SK-N-SH (cell line): Measurements from ENCODE around the gene KIF6. TPM values are rescaled to one million over a fixed set of nuclear protein-coding genes. Genes with fewer than 3 reads are reported as not detected.

Source experiments
- CTCF ChIA-PET: fragments of 300-600, 350-600 bp; formaldehyde crosslinking; extraction: SDS; loops from one replicate; lab custom pipeline; 2021; lab: Yijun Ruan, JAX
- POLR2A ChIA-PET: fragments of 350-600 bp; sonication (Branson Sonifier 250); formaldehyde crosslinking; extraction: SDS; loops from one replicate; lab custom pipeline; 2020; ENCODE audit warnings: antibody characterized with exemption, inconsistent platforms; lab: Yijun Ruan, JAX
- DNase-seq: peaks from one replicate; pipeline ENCODE4 v3.0.0; 2012
- H2AFZ ChIP-seq: fragments of 200-600 bp; sonication (generic); 2 replicates; pipeline ENCODE4 v1.8.1; 2016; ENCODE audit warnings: antibody characterized with exemption, mild to moderate bottlenecking, low read depth
- H3F3A ChIP-seq: fragments of 200-600 bp; sonication (generic); replicated peaks from 2 replicates; pipeline ENCODE3; 2016; ENCODE audit warnings: antibody characterized with exemption, mild to moderate bottlenecking; ENCODE audit not compliant: insufficient read depth
- H3K27ac ChIP-seq, 2 experiments: fragments of 200-500 bp in 1 of 2; fragments of 200-600 bp in 1 of 2; sonication (Bioruptor generic) in 1 of 2; sonication (generic), shearing (Covaris generic) in 1 of 2; 2 replicates each; pipeline versions ENCODE4 v1.5.1 to v1.6.1; 2014 to 2016; ENCODE audit warnings: low read depth in 2 of 2, inconsistent platforms in 1 of 2, low read length in 1 of 2, mild to moderate bottlenecking in 1 of 2, mixed read lengths in 1 of 2
- H3K27me3 ChIP-seq: fragments of 200-600 bp; sonication (generic), shearing (Covaris generic); 2 replicates; pipeline ENCODE4 v1.6.1; 2016; ENCODE audit warnings: mixed run types; ENCODE audit not compliant: insufficient read depth
- H3K36me3 ChIP-seq, 2 experiments: fragments of 200-500 bp in 1 of 2; fragments of 200-600 bp in 1 of 2; sonication (Bioruptor generic) in 1 of 2; sonication (generic) in 1 of 2; replicated peaks in 1 of 2; 2 replicates each; pipeline versions ENCODE3 to v1.5.1; 2014 to 2016; ENCODE audit warnings: low read length in 1 of 2, mild to moderate bottlenecking in 1 of 2; ENCODE audit not compliant: insufficient read depth in 2 of 2, control insufficient read depth in 1 of 2
- H3K4me1 ChIP-seq, 2 experiments: fragments of 200-500 bp in 1 of 2; fragments of 200-600 bp in 1 of 2; sonication (Bioruptor generic) in 1 of 2; sonication (generic), shearing (Covaris generic) in 1 of 2; 2 replicates each; pipeline versions ENCODE4 v1.5.1 to v1.6.1; 2014 to 2016; ENCODE audit warnings: low read depth in 1 of 2, low read length in 1 of 2, mixed run types in 1 of 2; ENCODE audit not compliant: insufficient read depth in 2 of 2, control insufficient read depth in 1 of 2
- H3K4me2 ChIP-seq: fragments of 200-600 bp; sonication (generic), shearing (Covaris generic); 2 replicates; pipeline ENCODE4 v1.6.1; 2017; ENCODE audit warnings: mixed run types
- H3K4me3 ChIP-seq, 2 experiments: fragments of 200-500 bp in 1 of 2; fragments of 200-600 bp in 1 of 2; sonication (Bioruptor generic) in 1 of 2; sonication (generic), shearing (Covaris generic) in 1 of 2; 2 replicates each; pipeline versions ENCODE4 v1.5.1 to v1.8.1; 2014 to 2016; ENCODE audit warnings: low read depth in 2 of 2, inconsistent platforms in 1 of 2, low read length in 1 of 2, mild to moderate bottlenecking in 1 of 2, mixed read lengths in 1 of 2, moderate library complexity in 1 of 2
- H3K79me2 ChIP-seq: fragments of 200-600 bp; sonication (generic); 2 replicates; pipeline ENCODE4 v1.8.1; 2017; ENCODE audit warnings: mild to moderate bottlenecking; ENCODE audit not compliant: insufficient read depth
- H3K9ac ChIP-seq: fragments of 200-600 bp; sonication (generic); 2 replicates; pipeline ENCODE4 v1.6.1; 2017; ENCODE audit warnings: mixed run types
- H3K9me2 ChIP-seq: fragments of 200-600 bp; sonication (generic); 2 replicates; pipeline ENCODE4 v1.6.1; 2017; ENCODE audit warnings: mixed run types
- H3K9me3 ChIP-seq: fragments of 200-600 bp; sonication (generic); 2 replicates; pipeline ENCODE4 v1.6.1; 2017; ENCODE audit warnings: mixed run types, mild to moderate bottlenecking, moderate library complexity
- H4K20me1 ChIP-seq: fragments of 200-600 bp; sonication (generic); 2 replicates; pipeline ENCODE4 v1.6.1; 2017; ENCODE audit warnings: mild to moderate bottlenecking, mixed run types; ENCODE audit not compliant: insufficient read depth
- CTCF ChIP-seq: fragments of 200-600 bp; sonication (generic); IDR thresholded peaks from 2 replicates; pipeline ENCODE4 v1.6.1; 2017; ENCODE audit warnings: antibody characterized with exemption, mild to moderate bottlenecking, moderate library complexity
- EP300 ChIP-seq, 2 experiments: IDR thresholded peaks; 2 replicates each; pipeline versions ENCODE4 v1.4.0 to v1.6.1; 2012; ENCODE audit warnings: borderline replicate concordance in 1 of 2, low read depth in 1 of 2, low read length in 1 of 2
- EZH2phosphoT487 ChIP-seq: fragments of 200-600 bp; sonication (generic); IDR thresholded peaks from 2 replicates; pipeline ENCODE4 v1.6.1; 2017; ENCODE audit warnings: low read depth, mixed run types, mild to moderate bottlenecking, antibody characterized with exemption, moderate library complexity, borderline replicate concordance
- FOSL2 ChIP-seq: IDR thresholded peaks from 2 replicates; pipeline ENCODE4 v1.4.0; 2012; ENCODE audit warnings: low read depth, mild to moderate bottlenecking, moderate library complexity, borderline replicate concordance
- FOXM1 ChIP-seq: IDR thresholded peaks from 2 replicates; pipeline ENCODE4 v1.4.0; 2012; ENCODE audit warnings: low read depth, mild to moderate bottlenecking
- GATA2 ChIP-seq: sonication (generic); formaldehyde crosslinking; IDR thresholded peaks from 2 replicates; pipeline ENCODE4 v1.5.0; 2020; ENCODE audit warnings: mild to moderate bottlenecking, missing genetic modification reagents
- MEF2A ChIP-seq: IDR thresholded peaks from 2 replicates; pipeline ENCODE4 v1.4.0; 2012; ENCODE audit warnings: low read depth, borderline replicate concordance
- MXI1 ChIP-seq: IDR thresholded peaks from 2 replicates; pipeline ENCODE4 v1.6.1; 2012; ENCODE audit warnings: mild to moderate bottlenecking, low read depth, low read length, improper control_type of control experiment
- NRF1 ChIP-seq: IDR thresholded peaks from 2 replicates; pipeline ENCODE4 v1.6.1; 2012; ENCODE audit warnings: low read depth, mild to moderate bottlenecking, low read length
- RAD21 ChIP-seq: IDR thresholded peaks from 2 replicates; pipeline ENCODE4 v1.6.1; 2012; ENCODE audit warnings: mild to moderate bottlenecking, low read length
- RCOR1 ChIP-seq: fragments of 150-350 bp; IDR thresholded peaks from 2 replicates; pipeline ENCODE4 v1.6.1; 2017; ENCODE audit warnings: antibody characterized with exemption, low read length
- REST ChIP-seq: IDR thresholded peaks from 2 replicates; pipeline ENCODE4 v1.6.1; 2012; ENCODE audit warnings: mild to moderate bottlenecking, low read depth, low read length, moderate library complexity
- RFX5 ChIP-seq: IDR thresholded peaks from 2 replicates; pipeline ENCODE4 v1.6.1; 2012; ENCODE audit warnings: mild to moderate bottlenecking, improper control_type of control experiment, low read length
- RXRA ChIP-seq: IDR thresholded peaks from 2 replicates; pipeline ENCODE4 v1.4.0; 2012; ENCODE audit warnings: low read depth, mild to moderate bottlenecking, borderline replicate concordance
- SIN3A ChIP-seq: IDR thresholded peaks from 2 replicates; pipeline ENCODE4 v1.6.1; 2012; ENCODE audit warnings: low read depth, mild to moderate bottlenecking, low read length, moderate library complexity, borderline replicate concordance
- SMC3 ChIP-seq: IDR thresholded peaks from 2 replicates; pipeline ENCODE4 v1.6.1; 2012; ENCODE audit warnings: low read depth, low read length, improper control_type of control experiment
- TAF1 ChIP-seq: IDR thresholded peaks from 2 replicates; pipeline ENCODE4 v1.6.1; 2012; ENCODE audit warnings: low read depth, mild to moderate bottlenecking, low read length, moderate library complexity, borderline replicate concordance
- TEAD4 ChIP-seq: IDR thresholded peaks from 2 replicates; pipeline ENCODE4 v1.4.0; 2012; ENCODE audit warnings: mild to moderate bottlenecking, borderline replicate concordance; ENCODE audit not compliant: insufficient read depth
- USF1 ChIP-seq: IDR thresholded peaks from 2 replicates; pipeline ENCODE4 v1.4.0; 2012; ENCODE audit warnings: low read depth, borderline replicate concordance
- USF2 ChIP-seq: fragments of 150-350 bp; IDR thresholded peaks from 2 replicates; pipeline ENCODE4 v1.6.1; 2017; ENCODE audit warnings: antibody characterized with exemption, low read length, low read depth, borderline replicate concordance
- YY1 ChIP-seq: IDR thresholded peaks from 2 replicates; pipeline ENCODE4 v1.4.0; 2012; ENCODE audit warnings: low read depth, mild to moderate bottlenecking
- WGBS: methylation state at CpG from one replicate; pipeline ENCODE4 v1.1.6; 2017; ENCODE audit warnings: low lambda C conversion rate; 5-methylcytosine and 5-hydroxymethylcytosine counted together
- polyA plus RNA-seq, 3 experiments: library from polyadenylated mRNA; depleted of rRNA; stranded (reverse); fragments of >200 nt; gene quantifications; 2 replicates each; pipeline ENCODE4 v1.2.3, GENCODE V29; 2012

KIF6 gene
- polyA plus RNA-seq, 1 of the 3 experiments (the other 2 are of a cell fraction) = 0.13 TPM

- TF ChIP-seq USF1 (no peak), TAF1 (no peak), EZH2phosphoT487 (no peak), REST (no peak), FOXM1 (no peak), CTCF (no peak)
These were observed 229.6 kb downstream of the KIF6 start (continued) for GRCh38 chr6:39495640-39496039.

GRCh38 chr6:39494998-39495397 lies 230.2 kb downstream of the KIF6 start:
- H2AFZ ChIP-seq = no peak overlapping the region
- no peaks in the 10 kb centered on the region for H3K36me3 ChIP-seq
- no peaks in the 10 kb centered on the region for H4K20me1 ChIP-seq
- H3K9ac ChIP-seq = no peak overlapping the region
- no peaks in the 10 kb centered on the region for H3K9me2 ChIP-seq
- CTCF ChIA-PET = no interaction called here
- H3K27me3 ChIP-seq = no peaks in the 10 kb centered on the region
- no peak for DNase-seq
- 55% methylated on average over 5 of the region's 7 CpGs for WGBS
- H3F3A ChIP-seq = no peaks in the 10 kb centered on the region
- H3K9me3 ChIP-seq = no peaks in the 10 kb centered on the region
- H3K4me1 ChIP-seq = no peaks in the 10 kb centered on the region
- no peak overlapping the region for H3K4me2 ChIP-seq
- POLR2A ChIA-PET = no interaction called here
- no peak for TF ChIP-seq RAD21
- no peak for TF ChIP-seq SIN3A
- no peak for TF ChIP-seq TEAD4
- TF ChIP-seq GATA2 (CRISPR knock-in tag) = no peak
- TF ChIP-seq USF2 = no peak
- no peak for TF ChIP-seq MEF2A
- TF ChIP-seq SMC3 = no peak
- TF ChIP-seq RFX5 = no peak
- no peak for TF ChIP-seq MXI1
- TF ChIP-seq RXRA = no peak
- no peak for TF ChIP-seq YY1
- no peak for TF ChIP-seq FOSL2
- no peak for TF ChIP-seq NRF1
- TF ChIP-seq EP300 (IDR thresholded peaks at IDR 0.05; ENCODE audit: borderline replicate concordance in 1 of 2, low read depth in 1 of 2, low read length in 1 of 2) = no peak
- TF ChIP-seq FOXM1 = no peak
- TF ChIP-seq RCOR1 = no peak
- H3K4me3 ChIP-seq = no peak overlapping the region
- H3K79me2 ChIP-seq = no peaks in the 10 kb centered on the region
- H3K27ac ChIP-seq = no peak overlapping the region
